ENCODE data around the gene TAS2R42.

DNA sequence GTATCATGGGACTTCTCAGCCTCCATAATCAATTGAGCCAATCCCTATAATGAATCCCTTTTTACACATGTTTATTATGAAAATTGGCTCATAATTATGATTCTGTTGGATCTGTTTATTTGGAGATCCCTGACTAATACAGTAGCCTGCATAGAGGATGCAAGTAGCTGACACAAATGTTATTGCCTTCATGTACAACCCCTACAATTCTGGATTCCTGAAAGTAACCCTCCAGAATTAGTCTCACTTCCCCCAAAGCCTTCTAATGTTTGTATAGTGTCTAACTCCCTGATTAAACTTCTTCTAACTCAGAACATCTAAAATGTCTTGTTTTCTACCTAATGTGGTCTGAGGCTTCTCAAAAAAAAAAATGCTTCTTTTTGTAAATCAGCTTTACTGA is 22.4 kb downstream of the TAS2R42 start:
- TF ChIP-seq POLR2A (IDR thresholded peaks at IDR 0.05) (no peak), POLR2AphosphoS5 (IDR thresholded peaks at IDR 0.05) (no peak)
- TF ChIP-seq, protein P1, sequence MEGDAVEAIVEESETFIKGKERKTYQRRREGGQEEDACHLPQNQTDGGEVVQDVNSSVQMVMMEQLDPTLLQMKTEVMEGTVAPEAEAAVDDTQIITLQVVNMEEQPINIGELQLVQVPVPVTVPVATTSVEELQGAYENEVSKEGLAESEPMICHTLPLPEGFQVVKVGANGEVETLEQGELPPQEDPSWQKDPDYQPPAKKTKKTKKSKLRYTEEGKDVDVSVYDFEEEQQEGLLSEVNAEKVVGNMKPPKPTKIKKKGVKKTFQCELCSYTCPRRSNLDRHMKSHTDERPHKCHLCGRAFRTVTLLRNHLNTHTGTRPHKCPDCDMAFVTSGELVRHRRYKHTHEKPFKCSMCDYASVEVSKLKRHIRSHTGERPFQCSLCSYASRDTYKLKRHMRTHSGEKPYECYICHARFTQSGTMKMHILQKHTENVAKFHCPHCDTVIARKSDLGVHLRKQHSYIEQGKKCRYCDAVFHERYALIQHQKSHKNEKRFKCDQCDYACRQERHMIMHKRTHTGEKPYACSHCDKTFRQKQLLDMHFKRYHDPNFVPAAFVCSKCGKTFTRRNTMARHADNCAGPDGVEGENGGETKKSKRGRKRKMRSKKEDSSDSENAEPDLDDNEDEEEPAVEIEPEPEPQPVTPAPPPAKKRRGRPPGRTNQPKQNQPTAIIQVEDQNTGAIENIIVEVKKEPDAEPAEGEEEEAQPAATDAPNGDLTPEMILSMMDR (IDR thresholded peaks at IDR 0.05), result no peak
